Measurements from ENCODE around the gene F5. TPM values are rescaled to one million over a fixed set of nuclear protein-coding genes. Genes with fewer than 3 reads are reported as not detected.

F5 gene
- total and polyA plus RNA-seq, 10 of the 15 experiments (the other 5 are each of a cell fraction or from before 2014, with no cell fraction given): under 0.01 to 3.8 (median 0.40) TPM

DNA sequence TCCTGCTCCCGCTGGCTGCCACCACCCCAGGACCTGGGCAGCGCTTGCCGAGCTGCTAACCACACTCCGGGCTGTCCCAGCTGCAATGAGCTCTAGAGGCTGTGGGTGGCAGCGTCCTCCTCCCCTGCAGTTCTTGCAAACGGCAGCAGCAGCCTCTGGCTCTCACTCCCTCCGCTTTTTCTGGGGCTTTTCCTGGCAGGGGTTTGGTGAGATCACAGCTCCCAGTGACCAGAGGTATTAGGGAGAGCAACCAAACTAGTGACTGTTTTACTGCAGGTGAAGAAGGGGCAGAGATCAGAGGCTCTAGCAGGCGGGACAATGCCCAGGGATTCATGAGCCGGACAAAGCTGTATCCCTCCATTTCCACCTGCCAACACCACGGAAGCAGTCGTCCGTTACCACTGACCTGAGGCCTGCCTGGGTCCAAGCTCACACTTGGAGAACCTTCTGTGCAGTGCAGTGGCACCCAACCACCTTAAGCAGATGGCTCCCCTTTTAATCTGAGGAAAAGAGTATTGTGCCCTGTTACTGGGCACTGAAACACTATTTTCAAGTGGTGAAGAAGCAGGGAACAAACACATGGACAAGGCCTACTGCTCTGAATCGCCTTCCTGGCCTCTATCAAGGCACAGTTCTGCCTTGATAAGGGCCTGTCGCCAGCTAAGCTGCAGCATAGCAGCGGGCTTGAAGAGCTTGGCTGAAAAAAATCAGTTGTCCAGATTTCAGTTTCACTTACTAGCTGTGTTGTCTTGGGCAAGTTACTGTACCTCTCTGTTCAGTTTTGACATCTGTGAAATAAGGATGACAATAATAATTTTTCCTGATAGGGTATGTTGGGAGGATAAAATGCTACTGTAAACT is at the start of gene F5 (continued):
- TF ChIP-seq, protein P1, sequence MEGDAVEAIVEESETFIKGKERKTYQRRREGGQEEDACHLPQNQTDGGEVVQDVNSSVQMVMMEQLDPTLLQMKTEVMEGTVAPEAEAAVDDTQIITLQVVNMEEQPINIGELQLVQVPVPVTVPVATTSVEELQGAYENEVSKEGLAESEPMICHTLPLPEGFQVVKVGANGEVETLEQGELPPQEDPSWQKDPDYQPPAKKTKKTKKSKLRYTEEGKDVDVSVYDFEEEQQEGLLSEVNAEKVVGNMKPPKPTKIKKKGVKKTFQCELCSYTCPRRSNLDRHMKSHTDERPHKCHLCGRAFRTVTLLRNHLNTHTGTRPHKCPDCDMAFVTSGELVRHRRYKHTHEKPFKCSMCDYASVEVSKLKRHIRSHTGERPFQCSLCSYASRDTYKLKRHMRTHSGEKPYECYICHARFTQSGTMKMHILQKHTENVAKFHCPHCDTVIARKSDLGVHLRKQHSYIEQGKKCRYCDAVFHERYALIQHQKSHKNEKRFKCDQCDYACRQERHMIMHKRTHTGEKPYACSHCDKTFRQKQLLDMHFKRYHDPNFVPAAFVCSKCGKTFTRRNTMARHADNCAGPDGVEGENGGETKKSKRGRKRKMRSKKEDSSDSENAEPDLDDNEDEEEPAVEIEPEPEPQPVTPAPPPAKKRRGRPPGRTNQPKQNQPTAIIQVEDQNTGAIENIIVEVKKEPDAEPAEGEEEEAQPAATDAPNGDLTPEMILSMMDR (IDR thresholded peaks at IDR 0.05 in 2 of 3, conservative IDR thresholded peaks at IDR 0.05 in 1 of 3; ENCODE audit: control insufficient read depth in 2 of 3, extremely low read depth in 1 of 3, insufficient read depth in 1 of 3, low read depth in 3 of 3, low read length in 3 of 3): peak; percentile 71 to 87 (median 77)
- TF ChIP-seq, protein P2, sequence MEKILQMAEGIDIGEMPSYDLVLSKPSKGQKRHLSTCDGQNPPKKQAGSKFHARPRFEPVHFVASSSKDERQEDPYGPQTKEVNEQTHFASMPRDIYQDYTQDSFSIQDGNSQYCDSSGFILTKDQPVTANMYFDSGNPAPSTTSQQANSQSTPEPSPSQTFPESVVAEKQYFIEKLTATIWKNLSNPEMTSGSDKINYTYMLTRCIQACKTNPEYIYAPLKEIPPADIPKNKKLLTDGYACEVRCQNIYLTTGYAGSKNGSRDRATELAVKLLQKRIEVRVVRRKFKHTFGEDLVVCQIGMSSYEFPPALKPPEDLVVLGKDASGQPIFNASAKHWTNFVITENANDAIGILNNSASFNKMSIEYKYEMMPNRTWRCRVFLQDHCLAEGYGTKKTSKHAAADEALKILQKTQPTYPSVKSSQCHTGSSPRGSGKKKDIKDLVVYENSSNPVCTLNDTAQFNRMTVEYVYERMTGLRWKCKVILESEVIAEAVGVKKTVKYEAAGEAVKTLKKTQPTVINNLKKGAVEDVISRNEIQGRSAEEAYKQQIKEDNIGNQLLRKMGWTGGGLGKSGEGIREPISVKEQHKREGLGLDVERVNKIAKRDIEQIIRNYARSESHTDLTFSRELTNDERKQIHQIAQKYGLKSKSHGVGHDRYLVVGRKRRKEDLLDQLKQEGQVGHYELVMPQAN (conservative IDR thresholded peaks at IDR 0.05): no peak
- TF ChIP-seq, protein P3, sequence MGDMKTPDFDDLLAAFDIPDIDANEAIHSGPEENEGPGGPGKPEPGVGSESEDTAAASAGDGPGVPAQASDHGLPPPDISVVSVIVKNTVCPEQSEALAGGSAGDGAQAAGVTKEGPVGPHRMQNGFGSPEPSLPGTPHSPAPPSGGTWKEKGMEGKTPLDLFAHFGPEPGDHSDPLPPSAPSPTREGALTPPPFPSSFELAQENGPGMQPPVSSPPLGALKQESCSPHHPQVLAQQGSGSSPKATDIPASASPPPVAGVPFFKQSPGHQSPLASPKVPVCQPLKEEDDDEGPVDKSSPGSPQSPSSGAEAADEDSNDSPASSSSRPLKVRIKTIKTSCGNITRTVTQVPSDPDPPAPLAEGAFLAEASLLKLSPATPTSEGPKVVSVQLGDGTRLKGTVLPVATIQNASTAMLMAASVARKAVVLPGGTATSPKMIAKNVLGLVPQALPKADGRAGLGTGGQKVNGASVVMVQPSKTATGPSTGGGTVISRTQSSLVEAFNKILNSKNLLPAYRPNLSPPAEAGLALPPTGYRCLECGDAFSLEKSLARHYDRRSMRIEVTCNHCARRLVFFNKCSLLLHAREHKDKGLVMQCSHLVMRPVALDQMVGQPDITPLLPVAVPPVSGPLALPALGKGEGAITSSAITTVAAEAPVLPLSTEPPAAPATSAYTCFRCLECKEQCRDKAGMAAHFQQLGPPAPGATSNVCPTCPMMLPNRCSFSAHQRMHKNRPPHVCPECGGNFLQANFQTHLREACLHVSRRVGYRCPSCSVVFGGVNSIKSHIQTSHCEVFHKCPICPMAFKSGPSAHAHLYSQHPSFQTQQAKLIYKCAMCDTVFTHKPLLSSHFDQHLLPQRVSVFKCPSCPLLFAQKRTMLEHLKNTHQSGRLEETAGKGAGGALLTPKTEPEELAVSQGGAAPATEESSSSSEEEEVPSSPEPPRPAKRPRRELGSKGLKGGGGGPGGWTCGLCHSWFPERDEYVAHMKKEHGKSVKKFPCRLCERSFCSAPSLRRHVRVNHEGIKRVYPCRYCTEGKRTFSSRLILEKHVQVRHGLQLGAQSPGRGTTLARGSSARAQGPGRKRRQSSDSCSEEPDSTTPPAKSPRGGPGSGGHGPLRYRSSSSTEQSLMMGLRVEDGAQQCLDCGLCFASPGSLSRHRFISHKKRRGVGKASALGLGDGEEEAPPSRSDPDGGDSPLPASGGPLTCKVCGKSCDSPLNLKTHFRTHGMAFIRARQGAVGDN (IDR thresholded peaks at IDR 0.05): no peak
- TF ChIP-seq ZNF274 (IDR thresholded peaks at IDR 0.05; ENCODE audit: insufficient read depth, insufficient read length) (no peak), NRF1 (conservative IDR thresholded peaks at IDR 0.05; ENCODE audit: low read depth, low read length) (no peak), PML (IDR thresholded peaks at IDR 0.05; ENCODE audit: low read length) (no peak), SUPT20H (IDR thresholded peaks at IDR 0.05; ENCODE audit: borderline replicate concordance, control insufficient read depth, low read depth, low read length) (no peak), YY1 (IDR thresholded peaks at IDR 0.05; ENCODE audit: low read depth, low read length) (no peak), SRF (IDR thresholded peaks at IDR 0.05; ENCODE audit: low read depth in 2 of 2, low read length in 2 of 2) (no peak), FOXM1 (IDR thresholded peaks at IDR 0.05; ENCODE audit: low read depth, low read length) (no peak), POU2F2 (IDR thresholded peaks at IDR 0.05; ENCODE audit: borderline replicate concordance, low read depth, low read length) (no peak)

Data from GM12878 (cell line).